Caco-2 (cell line): ENCODE results near the gene BACE2. TPM values are rescaled to one million over a fixed set of nuclear protein-coding genes. Genes with fewer than 3 reads are reported as not detected.
A peak's percentile ranks its signal among the peaks of the same experiment; 100 is the strongest.

Experiments
- BruUV-seq: library from RNA; stranded (reverse); fragments of 400-500 nt; replicated peaks from 2 replicates; lab custom pipeline; 2021; lab: Mats Ljungman, UMichigan
- CTCF ChIA-PET: fragments of 300-600 bp; sonication (Branson Sonifier 250); formaldehyde crosslinking; loops from one replicate; lab custom pipeline; 2022; ENCODE audit warnings: antibody characterized with exemption; lab: Charles Lee
- POLR2A ChIA-PET: fragments of 300-600 bp; sonication (Branson Sonifier 250); formaldehyde crosslinking; loops from one replicate; lab custom pipeline; 2022; ENCODE audit warnings: antibody characterized with exemption; lab: Charles Lee
- DNase-seq, 2 experiments: peaks; one replicate each; pipeline versions ENCODE4 v3.0.0 to v3.0.0-alpha.2; 2020 to 2022
- H3K27me3 ChIP-seq: replicated peaks from 2 replicates; pipeline ENCODE4 v1.6.0; 2011; ENCODE audit warnings: low read length; ENCODE audit not compliant: control insufficient read depth, insufficient read depth
- H3K36me3 ChIP-seq: 2 replicates; pipeline ENCODE4 v1.5.1; 2011; ENCODE audit warnings: low read length; ENCODE audit not compliant: control insufficient read depth, insufficient read depth
- H3K4me1 ChIP-seq: fragments of 250-450 bp; sonication (Bioruptor Pico); 2 replicates; pipeline ENCODE4 v1.5.1; 2020; ENCODE audit warnings: mild to moderate bottlenecking
- H3K4me3 ChIP-seq: 2 replicates; pipeline ENCODE4 v1.5.1; 2011; ENCODE audit warnings: low read depth, mild to moderate bottlenecking, control low read depth, low read length
- H3K9me3 ChIP-seq: fragments of 250-450 bp; sonication (Bioruptor Pico); 2 replicates; pipeline ENCODE4 v1.5.1; 2020; ENCODE audit warnings: mild to moderate bottlenecking, moderate library complexity
- H3K27ac Mint-ChIP-seq: one replicate; pipeline ENCODE4 v1.8.0; 2022; ENCODE audit warnings: mixed read lengths; ENCODE audit not compliant: unreplicated experiment
- H3K27me3 Mint-ChIP-seq: one replicate; pipeline ENCODE4 v1.8.0; 2022; ENCODE audit warnings: mixed read lengths; ENCODE audit not compliant: insufficient read depth, unreplicated experiment
- H3K36me3 Mint-ChIP-seq: one replicate; pipeline ENCODE4 v1.8.0; 2022; ENCODE audit warnings: mild to moderate bottlenecking, mixed read lengths; ENCODE audit not compliant: insufficient read depth, unreplicated experiment
- H3K4me1 Mint-ChIP-seq: one replicate; pipeline ENCODE4 v1.8.0; 2022; ENCODE audit warnings: low read depth, mixed read lengths; ENCODE audit not compliant: unreplicated experiment
- H3K4me3 Mint-ChIP-seq: one replicate; pipeline ENCODE4 v1.8.0; 2022; ENCODE audit warnings: mild to moderate bottlenecking, moderate library complexity, mixed read lengths; ENCODE audit not compliant: unreplicated experiment
- H3K9me3 Mint-ChIP-seq: one replicate; pipeline ENCODE4 v1.8.0; 2022; ENCODE audit warnings: mixed read lengths; ENCODE audit not compliant: unreplicated experiment
- CTCF ChIP-seq, 2 experiments: fragments of 200-600 bp in 1 of 2; IDR thresholded peaks; 1 replicate in 1 of 2; 2 replicates in 1 of 2; pipeline versions ENCODE4 v1.5.1 to v1.8.0; 2011 to 2022; ENCODE audit warnings: antibody characterized with exemption in 1 of 2, control low read depth in 1 of 2, inconsistent platforms in 1 of 2, low read depth in 1 of 2, low read length in 1 of 2, mild to moderate bottlenecking in 1 of 2, moderate library complexity in 1 of 2; ENCODE audit not compliant: insufficient read depth in 1 of 2, severe bottlenecking in 1 of 2, unreplicated experiment in 1 of 2
- intact Hi-C: fragments of 100-400 bp; cut with micrococcal nuclease; formaldehyde crosslinking; loops from one replicate; pipeline ENCODE4 v1.10.0; 2022; ENCODE audit not compliant: unreplicated experiment
- total RNA-seq: library from RNA; stranded (reverse); gene quantifications from 2 replicates; pipeline ENCODE4 v1.2.3, GENCODE V29; 2022

The BACE2 gene
- total RNA-seq, 1 experiment from 2014 or later, result 8.8 TPM

GRCh38 chr21:41322496-41323382, 154.8 kb downstream of the BACE2 start:
- peak; percentile 90 to 94 for DNase-seq

GRCh38 chr21:41325138-41325912, 157.4 kb downstream of the BACE2 start:
- ChIA-PET POLR2A (no interaction called here), CTCF (no interaction called here)
- no peak for DNase-seq
- H3K9me3 ChIP-seq, result no peaks in the 10 kb centered on the region
- Mint-ChIP-seq H3K4me1 (peaks cover 29% of the 10 kb centered on the region), H3K27ac (no peak overlapping the region), H3K4me3 (no peak overlapping the region), H3K27me3 (no peaks in the 10 kb centered on the region), H3K36me3 (peaks cover 21% of the 10 kb centered on the region), H3K9me3 (no peaks in the 10 kb centered on the region)
- H3K27me3 ChIP-seq, result no peaks in the 10 kb centered on the region
- H3K4me1 ChIP-seq, result peaks cover 40% of the 10 kb centered on the region
- no TSS peak for BruUV-seq
- H3K4me3 ChIP-seq, result no peak overlapping the region
- TF ChIP-seq CTCF (IDR thresholded peaks at IDR 0.05; ENCODE audit: insufficient read depth in 1 of 2, low read depth in 1 of 2, low read length in 1 of 2, severe bottlenecking in 1 of 2, unreplicated experiment in 1 of 2), result no peak
- H3K36me3 ChIP-seq, result no peaks in the 10 kb centered on the region
- intact Hi-C loops, result no loop called here

More at GRCh38 chr21:41322496-41323382, 154.8 kb downstream of the BACE2 start:
- peaks cover 28% of the 10 kb centered on the region for H3K4me1 Mint-ChIP-seq
- POLR2A ChIA-PET, result interaction anchor here (0.6 kb wide), 4 partner anchors 23 to 154 kb away, joined by 5 to 8 read pairs (median 6); no protein-coding TSS in a partner anchor
- peak overlapping the region; percentile 79 for H3K4me3 Mint-ChIP-seq
- H3K9me3 Mint-ChIP-seq, result no peaks in the 10 kb centered on the region
- H3K4me1 ChIP-seq, result peaks cover 52% of the 10 kb centered on the region
- peak overlapping the region; percentile 92 for H3K27ac Mint-ChIP-seq
- TSS peak; percentile 85 for BruUV-seq
- no peak for TF ChIP-seq CTCF (IDR thresholded peaks at IDR 0.05; ENCODE audit: insufficient read depth in 1 of 2, low read depth in 1 of 2, low read length in 1 of 2, severe bottlenecking in 1 of 2, unreplicated experiment in 1 of 2)
- H3K27me3 ChIP-seq, result no peaks in the 10 kb centered on the region
- H3K9me3 ChIP-seq, result no peaks in the 10 kb centered on the region
- intact Hi-C loops, result loop anchor here (1.0 to 2.0 kb wide), 4 partner anchors 39 to 271 kb away; no protein-coding TSS in a partner anchor
- H3K27me3 Mint-ChIP-seq, result no peaks in the 10 kb centered on the region
- CTCF ChIA-PET, result interaction anchor here (0.6 to 1.6 kb wide), 5 partner anchors 39 to 825 kb away, joined by 4 to 14 read pairs (median 4); no protein-coding TSS in a partner anchor
- H3K36me3 Mint-ChIP-seq, result peaks cover 15% of the 10 kb centered on the region
- H3K36me3 ChIP-seq, result no peaks in the 10 kb centered on the region
- peak overlapping the region; percentile 43 for H3K4me3 ChIP-seq
